ENCODE data around the gene HAAO.
A peak's percentile ranks its signal among the peaks of the same experiment; 100 is the strongest.
"Not testable (repeated sequence)": the region's sequence is repeated elsewhere in the genome, so short reads cannot be mapped to it uniquely, and the experiment has no call there.

HAAO gene

DNA sequence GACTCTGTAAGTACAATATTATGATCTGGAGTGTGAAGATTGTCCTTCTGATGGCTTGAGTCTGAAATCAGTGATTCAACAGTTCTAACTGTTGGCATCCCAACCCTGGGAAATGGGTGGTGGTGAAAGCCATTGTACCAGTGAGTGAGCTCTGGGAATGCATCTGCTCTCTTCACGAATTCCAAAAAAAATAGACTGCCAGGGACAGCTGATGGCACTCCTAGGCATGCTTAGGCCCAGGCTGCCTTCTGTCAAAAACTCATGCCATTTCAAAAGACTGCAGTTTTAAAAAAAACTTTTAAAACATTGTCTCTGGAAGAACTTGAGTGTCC lies 48.8 kb downstream of the HAAO start:
- no peak for DNase-seq

DNA sequence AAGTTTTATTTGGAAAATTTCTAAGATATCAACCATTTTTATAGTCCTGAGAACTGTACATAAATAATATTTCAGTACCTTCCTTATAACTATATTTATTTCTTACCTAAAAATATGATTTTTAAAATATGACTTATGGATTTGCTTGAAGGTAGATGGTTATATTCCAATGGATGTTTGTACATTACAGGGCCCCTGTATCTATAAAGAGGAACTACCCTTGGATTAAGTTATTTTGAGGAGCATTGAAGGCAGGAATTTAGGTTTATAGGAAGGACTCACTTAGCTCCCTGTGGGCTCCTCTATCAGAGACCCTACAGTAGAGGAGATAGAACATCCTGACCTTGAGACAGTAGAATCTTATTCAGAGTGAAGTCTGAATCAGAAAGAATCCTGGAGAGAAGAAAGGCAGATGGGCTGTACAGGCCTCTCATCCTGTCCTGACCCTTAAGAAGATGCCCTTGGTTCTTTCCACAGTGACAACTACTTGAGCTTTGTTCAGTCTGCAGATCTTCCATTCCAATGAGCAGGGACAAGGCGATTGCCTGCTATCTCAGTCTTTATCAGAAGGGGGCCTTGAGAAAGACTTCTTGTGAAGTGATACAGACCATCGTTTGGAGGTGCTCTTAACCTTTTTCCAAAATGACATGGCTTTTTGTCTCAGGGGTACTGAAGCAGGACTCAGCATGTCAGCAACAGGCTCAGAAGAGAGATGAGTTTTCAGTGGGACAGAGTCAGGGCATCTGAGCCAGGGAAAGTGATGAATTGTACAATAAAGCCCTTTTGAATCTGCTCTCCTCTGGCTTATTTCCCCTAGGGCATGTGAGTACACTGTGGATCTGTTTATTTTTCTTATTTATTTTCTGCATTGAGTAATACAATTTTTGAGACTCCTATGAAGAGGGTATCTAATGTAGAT lies 49.4 kb downstream of the HAAO start:
- DNase-seq = no peak

DNA sequence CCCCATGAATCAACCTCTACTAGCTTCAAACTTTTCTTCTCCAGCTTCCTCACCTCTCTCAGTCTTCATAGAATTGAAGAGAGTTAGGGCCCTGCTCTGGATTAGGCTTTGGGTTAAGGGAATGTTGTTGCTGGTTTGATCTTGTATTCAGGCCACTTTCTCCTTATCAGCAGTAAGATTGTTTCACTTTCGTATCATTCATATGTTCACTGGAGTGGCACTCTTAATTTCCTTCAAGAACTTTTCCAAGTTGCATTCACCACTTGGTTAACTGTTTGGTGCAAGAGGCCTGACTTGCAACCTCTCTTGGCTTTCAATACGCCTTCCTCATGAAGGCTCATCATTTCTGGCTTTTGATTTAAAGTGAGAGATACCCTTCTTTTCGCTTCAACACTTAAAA lies 51.2 kb downstream of the HAAO start:
- DNase-seq = no peak

- DNase-seq = no peak
Observed at GRCh38 chr2:42736598-42737322, 55.6 kb downstream of the HAAO start.

DNA sequence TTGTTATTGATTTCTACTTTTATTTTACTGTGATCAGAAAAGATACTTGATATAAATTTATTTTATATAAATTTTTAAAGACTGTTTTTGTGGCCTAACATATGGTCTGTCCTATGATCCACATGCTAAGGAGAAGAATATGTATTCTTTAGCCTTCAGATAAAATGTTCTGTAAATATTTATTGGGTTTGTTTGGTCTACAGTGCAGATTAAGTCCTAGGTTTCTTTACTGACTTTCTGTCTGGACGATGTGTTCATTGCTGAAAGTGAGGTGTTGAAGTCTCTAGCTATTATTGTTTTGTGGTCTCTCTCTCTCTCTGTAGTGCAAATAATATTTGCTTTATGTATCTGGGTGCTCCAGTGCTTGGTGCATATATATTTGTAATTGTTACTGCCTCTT lies 58.5 kb downstream of the HAAO start:
- no peak for DNase-seq

- DNase-seq = not testable (repeated sequence)
Observed at GRCh38 chr2:42731316-42731715, 61.1 kb downstream of the HAAO start.

DNA sequence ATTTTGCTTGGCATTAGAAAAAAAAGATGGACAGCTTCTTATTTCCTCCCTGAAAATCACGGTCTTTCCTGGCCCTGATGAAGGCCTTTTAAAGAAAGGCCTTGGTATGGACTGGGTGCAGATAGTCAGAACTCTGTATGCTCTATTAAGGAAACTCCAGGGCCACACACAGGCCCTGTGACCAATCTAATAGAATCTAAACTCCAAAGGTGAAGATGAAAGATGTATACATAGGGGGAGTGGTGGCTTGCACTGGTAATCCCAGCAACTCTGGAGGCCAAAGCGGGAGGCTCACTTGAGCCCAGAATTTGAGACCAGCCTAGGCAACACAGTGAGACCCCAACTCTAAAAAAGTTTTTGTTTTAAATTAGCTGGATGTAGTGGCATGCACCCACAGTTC lies 65.7 kb downstream of the HAAO start:
- DNase-seq = no peak

GRCh38 chr2:42725657-42726056 lies 66.7 kb downstream of the HAAO start:
- no peak for DNase-seq

GRCh38 chr2:42724886-42725285 lies 67.5 kb downstream of the HAAO start:
- DNase-seq = no peak

DNA sequence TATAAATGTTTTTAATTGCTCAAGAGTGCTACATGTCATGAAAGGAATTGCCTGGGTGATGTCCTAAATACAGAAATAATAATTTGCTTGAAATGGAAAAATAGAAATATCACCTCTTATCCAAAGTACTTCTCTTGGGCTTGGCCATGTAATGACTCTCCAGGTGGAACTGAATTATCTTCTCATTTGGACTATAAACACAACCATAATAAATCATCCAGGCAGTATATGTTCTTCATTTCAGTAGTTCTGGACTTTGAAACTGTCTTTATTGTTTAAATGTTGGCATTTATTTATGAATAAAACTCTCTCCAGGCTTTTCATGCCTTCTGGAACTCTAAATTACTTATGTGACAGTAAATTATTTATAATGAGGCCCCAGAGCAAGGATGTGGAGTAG lies 68.9 kb downstream of the HAAO start:
- no peak for DNase-seq

DNA sequence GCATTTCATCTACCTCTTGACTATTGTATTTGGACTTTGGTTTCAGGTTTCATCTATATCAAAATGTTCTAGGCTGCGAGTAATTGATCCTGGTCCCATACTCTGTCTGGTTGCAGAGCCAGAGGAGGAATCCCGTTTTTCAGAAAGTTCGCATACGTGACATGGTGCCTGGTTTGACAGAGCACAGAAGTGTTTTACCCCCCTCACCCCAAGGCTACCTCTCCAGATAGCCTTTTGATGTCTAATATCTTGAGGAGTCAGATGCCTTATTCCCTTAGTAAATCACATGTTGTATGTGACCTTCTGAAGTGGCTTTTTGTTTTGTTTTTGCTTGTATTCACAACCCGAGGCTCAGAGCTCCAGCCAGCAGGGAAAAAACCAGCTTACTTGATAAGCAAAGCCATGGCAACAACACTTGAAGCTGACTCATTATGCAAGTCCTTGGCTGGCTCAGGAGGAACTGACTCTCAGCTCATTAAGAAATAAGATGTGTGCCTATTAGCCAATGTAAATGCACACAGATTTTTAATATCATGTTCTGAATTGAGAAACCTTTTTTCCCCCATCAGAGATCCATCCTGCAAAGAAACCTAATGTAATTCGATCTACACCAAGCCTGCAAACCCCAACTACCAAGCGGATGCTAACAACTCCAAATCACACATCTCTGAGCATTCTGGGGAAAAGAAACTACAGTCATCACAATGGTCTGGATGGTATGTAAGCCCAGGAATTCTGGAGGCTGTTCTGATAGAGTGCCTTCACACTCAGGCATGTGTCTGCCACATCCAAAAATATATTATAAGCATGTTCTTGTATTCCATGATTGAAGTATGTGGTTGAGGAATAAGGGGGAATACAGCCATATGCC lies 69.8 kb downstream of the HAAO start:
- peak in 1 of 2 donors; percentile 15 for DNase-seq

DNA sequence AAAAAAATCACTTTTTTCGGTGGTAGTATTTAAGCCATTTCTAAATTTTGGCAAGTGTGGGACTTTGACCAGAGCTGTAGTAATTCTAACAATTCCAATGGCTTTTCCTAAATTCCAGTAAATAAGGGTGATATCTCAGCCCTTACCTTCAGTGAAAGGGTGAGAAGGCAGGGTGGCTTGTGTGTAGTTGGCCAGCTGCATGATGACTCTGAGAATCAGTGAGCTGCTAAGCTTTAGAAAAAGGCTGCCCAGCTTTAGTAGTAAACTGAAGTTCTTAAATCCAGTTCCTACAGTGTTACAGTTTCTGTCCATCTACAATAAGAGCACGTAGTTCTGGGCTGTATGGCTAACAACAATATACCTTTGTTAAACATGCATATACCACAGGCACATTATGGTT lies 70.5 kb downstream of the HAAO start:
- DNase-seq = no peak

Data from bone marrow (tissue), 2 donors.